Mucosa of stomach (tissue), 1 donor: ENCODE measurements around the gene CTXND1.

Source experiments
- H3K27me3 ChIP-seq: one replicate; pipeline ENCODE4 v1.7.0; 2013; ENCODE audit warnings: mild to moderate bottlenecking, low read length; ENCODE audit not compliant: control insufficient read depth, insufficient read depth
- H3K36me3 ChIP-seq: one replicate; pipeline ENCODE4 v1.7.0; 2013; ENCODE audit warnings: low read length; ENCODE audit not compliant: control insufficient read depth, insufficient read depth
- H3K4me1 ChIP-seq: one replicate; pipeline ENCODE4 v1.7.0; 2013; ENCODE audit warnings: mild to moderate bottlenecking, low read length; ENCODE audit not compliant: control insufficient read depth, insufficient read depth
- H3K4me3 ChIP-seq: one replicate; pipeline ENCODE4 v1.7.0; 2013; ENCODE audit warnings: low read length
- H3K9ac ChIP-seq: one replicate; pipeline ENCODE4 v1.7.0; 2013; ENCODE audit warnings: mild to moderate bottlenecking, low read length, moderate library complexity
- H3K9me3 ChIP-seq: one replicate; pipeline ENCODE4 v1.7.0; 2013; ENCODE audit warnings: mild to moderate bottlenecking, low read length, moderate library complexity; ENCODE audit not compliant: control insufficient read depth
- donor health status: Pancreatic carcinoma.

The CTXND1 gene

DNA sequence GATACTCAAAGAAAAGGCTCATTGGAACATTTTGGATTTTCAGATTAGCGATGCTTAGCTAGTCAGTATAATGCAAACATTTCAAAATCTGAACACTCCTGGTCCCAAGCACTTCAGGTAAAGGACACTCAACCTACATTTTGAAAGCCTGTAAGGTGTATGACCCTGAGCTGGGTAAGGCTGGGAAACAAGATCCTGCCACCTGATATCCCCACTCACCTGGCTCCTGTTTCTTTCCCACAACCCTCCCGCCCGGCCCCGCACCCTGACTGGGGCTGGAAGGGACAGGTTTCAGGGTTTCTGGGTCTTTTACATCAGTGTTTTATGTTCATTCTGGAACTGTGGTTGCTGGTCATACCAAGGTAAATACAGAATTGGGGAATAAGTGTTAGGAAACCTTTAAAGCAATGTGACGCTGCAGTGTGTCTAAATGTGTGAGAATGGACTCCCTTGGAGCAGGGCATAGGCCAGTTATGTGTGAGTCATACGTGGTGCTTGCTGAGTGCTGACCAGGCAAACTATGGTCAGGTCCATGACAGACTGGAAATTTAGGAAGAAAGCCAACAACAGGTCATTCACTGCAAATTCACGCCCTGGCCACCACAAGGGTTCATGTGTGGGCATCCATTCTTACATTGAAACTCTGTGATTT is 22.9 kb downstream of the CTXND1 start:
- Histone ChIP-seq H3K4me3 (no peak overlapping the region), H3K27me3 (no peaks in the 10 kb centered on the region)

DNA sequence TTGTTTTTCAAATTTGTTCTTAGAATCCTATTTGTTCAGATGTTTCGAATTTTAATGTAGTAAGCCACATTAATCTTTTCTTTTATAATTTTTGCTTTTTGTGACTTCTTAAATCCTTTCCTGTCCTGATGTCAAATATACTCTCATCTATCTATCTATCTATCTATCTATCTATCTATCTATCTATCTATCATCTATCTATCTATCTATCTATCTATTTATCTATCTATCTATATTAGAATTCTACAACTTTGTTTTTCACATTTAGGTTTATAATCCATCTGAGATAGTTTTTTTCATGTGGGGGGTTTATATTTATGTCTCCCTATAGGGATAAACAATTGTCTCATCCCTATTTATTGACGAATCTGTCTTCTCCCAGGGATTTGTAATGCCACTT is 32.1 kb downstream of the CTXND1 start:
- no peak overlapping the region for H3K4me3 ChIP-seq
- no peaks in the 10 kb centered on the region for H3K36me3 ChIP-seq
- H3K9ac ChIP-seq: no peak overlapping the region
- no peaks in the 10 kb centered on the region for H3K4me1 ChIP-seq
- H3K9me3 ChIP-seq: no peaks in the 10 kb centered on the region
- no peaks in the 10 kb centered on the region for H3K27me3 ChIP-seq

More for the DNA sequence above, 22.9 kb downstream of the CTXND1 start:
- no peaks in the 10 kb centered on the region for H3K4me1 ChIP-seq
- no peaks in the 10 kb centered on the region for H3K9me3 ChIP-seq
- H3K36me3 ChIP-seq: no peaks in the 10 kb centered on the region
- no peak overlapping the region for H3K9ac ChIP-seq

DNA sequence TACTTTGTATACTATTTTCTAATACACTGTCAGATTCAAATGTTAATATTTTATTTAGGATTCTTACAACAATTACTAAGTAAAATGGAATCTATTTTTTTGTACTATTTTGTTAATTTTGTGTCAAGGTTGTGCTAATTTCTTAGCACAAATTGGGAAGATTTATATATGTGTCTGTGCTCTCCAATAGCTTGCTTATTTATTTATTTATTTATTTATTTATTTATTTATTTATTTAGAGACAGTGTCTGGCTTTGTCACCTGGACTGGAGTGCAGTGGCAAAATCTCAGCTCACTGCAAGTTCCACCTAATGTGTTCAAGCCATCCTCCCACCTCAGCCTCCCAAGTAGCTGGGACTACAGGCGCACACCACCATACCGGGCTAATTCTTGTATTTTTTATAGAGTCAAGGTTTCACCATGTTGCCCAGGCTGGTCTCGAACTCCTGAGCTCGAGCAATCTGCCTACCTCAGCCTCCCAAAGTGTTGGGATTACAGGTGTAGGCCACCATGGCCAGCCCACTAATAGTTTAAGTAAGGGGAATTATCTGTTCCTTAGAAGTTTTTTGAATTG is 34.6 kb downstream of the CTXND1 start:
- no peaks in the 10 kb centered on the region for H3K27me3 ChIP-seq
- H3K36me3 ChIP-seq: no peaks in the 10 kb centered on the region
- H3K4me3 ChIP-seq: no peak overlapping the region
- no peaks in the 10 kb centered on the region for H3K9me3 ChIP-seq
- no peak overlapping the region for H3K9ac ChIP-seq
- no peaks in the 10 kb centered on the region for H3K4me1 ChIP-seq

DNA sequence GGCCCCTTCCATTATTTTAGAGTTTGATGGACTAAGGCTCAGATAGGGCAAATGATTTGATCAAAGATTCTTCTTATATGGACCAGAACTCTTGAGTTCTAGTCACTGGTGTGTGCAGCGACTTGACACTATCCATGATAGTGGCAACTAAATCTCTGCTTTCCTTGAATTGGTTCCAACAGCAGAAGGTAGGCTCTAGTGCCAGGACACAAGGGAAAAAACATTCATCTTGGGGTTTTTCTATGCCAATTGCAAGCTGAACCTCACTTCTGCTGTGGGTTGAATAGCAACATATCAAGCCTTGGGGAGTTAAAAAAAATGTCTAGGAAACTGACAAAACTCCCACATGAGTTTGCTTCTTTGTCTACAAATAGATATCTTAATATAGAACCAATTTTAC is 35.1 kb downstream of the CTXND1 start:
- Histone ChIP-seq H3K9ac (no peak overlapping the region), H3K4me3 (no peak overlapping the region), H3K27me3 (no peaks in the 10 kb centered on the region), H3K4me1 (no peaks in the 10 kb centered on the region), H3K36me3 (no peaks in the 10 kb centered on the region), H3K9me3 (no peaks in the 10 kb centered on the region)

DNA sequence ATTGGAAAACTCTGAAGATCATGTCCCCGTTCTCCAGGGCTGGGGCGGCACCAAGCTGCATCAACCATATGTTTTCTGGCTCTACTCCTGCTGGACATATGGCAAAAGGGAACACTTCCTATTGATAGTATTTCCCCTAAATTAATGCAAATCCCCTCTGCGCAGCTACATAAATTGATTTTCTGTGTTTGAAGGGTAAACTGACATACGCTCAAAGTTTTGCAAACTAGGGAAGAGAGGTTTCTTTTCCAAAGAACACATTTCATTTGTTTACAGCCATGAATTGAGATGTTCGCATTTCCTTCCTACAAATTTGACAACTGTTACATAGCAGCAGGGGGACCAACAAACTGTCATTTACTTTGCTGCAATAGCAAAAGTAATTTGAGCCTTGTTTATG is 35.9 kb downstream of the CTXND1 start:
- no peaks in the 10 kb centered on the region for H3K36me3 ChIP-seq
- no peaks in the 10 kb centered on the region for H3K27me3 ChIP-seq
- H3K4me3 ChIP-seq: no peak overlapping the region
- H3K9me3 ChIP-seq: no peaks in the 10 kb centered on the region
- H3K9ac ChIP-seq: no peak overlapping the region
- no peaks in the 10 kb centered on the region for H3K4me1 ChIP-seq

DNA sequence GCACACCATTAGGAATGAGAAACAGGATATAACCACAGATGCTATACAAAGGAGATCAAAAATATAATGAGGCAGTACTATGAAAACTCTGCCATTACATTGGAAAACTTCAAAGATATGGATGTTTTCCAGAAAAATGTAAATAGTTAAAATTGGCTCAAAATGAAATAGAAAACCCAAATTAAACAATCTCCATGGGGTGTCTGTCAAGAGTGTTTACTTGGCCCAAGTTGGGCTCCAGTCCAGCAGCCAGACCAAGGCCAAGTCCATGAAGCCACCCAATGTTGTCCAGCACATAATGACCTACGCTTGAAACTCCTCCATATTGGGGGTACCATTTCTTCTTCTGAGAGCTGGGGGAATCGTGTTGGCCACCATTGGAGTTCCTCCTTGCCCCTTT is 37.1 kb downstream of the CTXND1 start:
- H3K9me3 ChIP-seq: no peaks in the 10 kb centered on the region
- H3K4me1 ChIP-seq: no peaks in the 10 kb centered on the region
- H3K9ac ChIP-seq: no peak overlapping the region
- no peak overlapping the region for H3K4me3 ChIP-seq
- H3K27me3 ChIP-seq: no peaks in the 10 kb centered on the region
- no peaks in the 10 kb centered on the region for H3K36me3 ChIP-seq

DNA sequence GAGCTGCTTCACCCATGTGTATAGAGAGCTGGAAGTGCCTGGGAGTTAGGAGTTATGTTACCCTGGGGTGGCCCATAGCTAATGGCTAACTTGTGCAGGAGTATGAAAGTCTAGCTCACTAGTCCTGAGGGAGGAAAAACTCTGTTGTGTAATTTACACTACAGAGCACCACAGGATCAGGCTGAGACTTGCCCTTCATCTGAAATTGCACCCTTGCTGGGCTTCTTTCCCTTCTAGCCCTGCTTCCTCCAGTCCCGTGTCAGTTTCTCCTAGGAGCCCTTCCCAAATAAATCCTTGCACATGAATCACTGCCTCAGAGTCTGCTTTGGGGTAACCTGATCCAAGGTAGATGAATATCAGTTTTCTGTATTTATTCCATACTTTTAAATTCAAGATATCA is 40.0 kb downstream of the CTXND1 start:
- Histone ChIP-seq H3K9ac (no peak overlapping the region), H3K4me3 (no peak overlapping the region), H3K27me3 (no peaks in the 10 kb centered on the region), H3K4me1 (no peaks in the 10 kb centered on the region), H3K9me3 (no peaks in the 10 kb centered on the region), H3K36me3 (no peaks in the 10 kb centered on the region)

DNA sequence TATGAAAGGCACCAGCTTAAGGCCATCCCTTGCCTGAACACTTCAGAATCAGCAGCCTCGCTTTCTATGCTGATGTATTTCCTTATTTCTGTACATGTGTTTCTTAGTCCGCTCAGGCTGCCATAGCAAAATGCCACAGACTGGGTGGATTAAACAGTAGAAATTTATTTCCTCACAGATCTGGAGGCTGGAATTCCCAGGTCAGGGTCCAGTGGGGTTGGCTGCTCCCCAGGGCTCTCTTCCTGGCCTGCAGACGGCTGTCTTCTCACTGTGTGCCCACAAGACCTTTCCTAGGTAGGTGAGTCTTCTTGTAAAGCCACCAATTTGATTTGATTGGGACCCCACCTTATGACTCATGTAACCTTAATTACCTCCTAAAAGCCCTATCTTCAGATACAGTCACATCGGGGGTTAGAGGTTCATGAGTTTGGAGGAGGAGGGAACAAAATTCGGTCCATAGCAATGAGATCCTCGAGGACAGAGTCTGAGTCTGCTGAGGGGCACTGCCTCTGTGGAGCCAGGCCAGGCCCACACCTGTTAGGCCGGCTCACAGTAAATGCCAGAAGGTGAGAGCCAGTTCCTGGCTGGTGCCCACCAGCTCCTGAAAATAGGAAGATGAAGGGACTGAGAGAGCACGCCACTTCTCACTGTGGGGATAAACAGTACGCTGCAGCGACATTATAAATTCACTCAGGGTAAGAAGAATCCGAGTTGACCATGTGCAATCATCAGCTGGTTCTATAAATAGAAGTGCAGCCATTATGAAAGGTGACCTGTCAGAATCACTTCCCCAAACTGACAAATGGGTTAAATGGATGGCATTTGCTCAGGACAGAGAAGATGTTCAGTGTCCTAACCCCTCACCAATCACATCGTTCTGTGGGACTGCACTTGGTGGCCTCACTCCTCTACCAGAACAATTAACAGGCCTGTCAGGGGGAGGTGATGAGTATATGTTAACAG is 41.1 kb downstream of the CTXND1 start:
- H3K4me1 ChIP-seq: no peaks in the 10 kb centered on the region
- no peaks in the 10 kb centered on the region for H3K36me3 ChIP-seq
- H3K27me3 ChIP-seq: no peaks in the 10 kb centered on the region
- H3K4me3 ChIP-seq: no peak overlapping the region
- no peaks in the 10 kb centered on the region for H3K9me3 ChIP-seq
- H3K9ac ChIP-seq: no peak overlapping the region

DNA sequence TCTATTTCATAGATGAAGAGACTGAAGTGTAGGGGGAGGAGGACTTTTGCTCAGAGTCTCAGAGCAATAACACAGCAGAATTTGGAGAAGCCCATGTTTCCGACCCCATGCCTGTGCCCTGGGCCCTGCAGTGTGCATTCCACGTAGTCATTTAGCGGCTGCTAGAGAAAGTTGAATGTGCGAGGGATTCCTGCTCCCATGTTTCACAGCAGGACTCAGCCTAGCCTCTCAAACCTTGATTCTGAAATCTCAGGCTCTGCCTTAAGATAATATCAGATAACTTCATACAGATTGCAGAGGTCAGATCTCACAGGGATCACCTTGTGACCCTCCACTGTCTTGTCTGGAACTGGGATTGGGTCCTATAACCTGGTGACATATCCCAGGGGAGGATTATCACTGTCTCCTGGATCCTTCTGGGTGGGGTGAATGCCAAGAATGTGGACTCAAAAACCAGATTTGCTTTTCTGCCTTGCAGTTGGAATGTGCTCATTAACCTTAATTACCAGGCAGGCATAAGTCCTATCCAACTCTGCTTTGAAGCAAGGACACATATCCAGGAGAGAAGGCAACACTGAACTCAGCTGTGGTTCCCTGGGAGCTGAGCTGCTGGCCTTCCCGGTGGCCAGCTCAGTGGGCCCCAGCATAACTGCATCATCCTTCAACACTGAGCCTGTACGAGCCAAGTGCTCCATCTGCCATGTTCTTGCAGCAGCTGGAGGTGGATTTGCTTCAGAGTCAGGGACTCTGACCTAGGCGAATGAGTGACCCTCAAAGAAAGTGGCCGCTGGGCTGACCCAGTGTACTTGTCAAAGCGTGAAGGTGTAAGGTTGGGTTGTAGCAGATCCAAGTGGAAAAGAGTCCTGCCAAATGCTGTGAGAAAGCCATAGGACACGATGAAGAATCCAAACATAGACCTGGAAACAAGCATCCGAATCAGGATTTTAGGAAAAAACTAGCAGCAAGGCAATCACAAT is 43.0 kb downstream of the CTXND1 start:
- no peaks in the 10 kb centered on the region for H3K36me3 ChIP-seq
- no peaks in the 10 kb centered on the region for H3K27me3 ChIP-seq
- no peak overlapping the region for H3K9ac ChIP-seq
- H3K9me3 ChIP-seq: no peaks in the 10 kb centered on the region
- no peaks in the 10 kb centered on the region for H3K4me1 ChIP-seq
- no peak overlapping the region for H3K4me3 ChIP-seq

DNA sequence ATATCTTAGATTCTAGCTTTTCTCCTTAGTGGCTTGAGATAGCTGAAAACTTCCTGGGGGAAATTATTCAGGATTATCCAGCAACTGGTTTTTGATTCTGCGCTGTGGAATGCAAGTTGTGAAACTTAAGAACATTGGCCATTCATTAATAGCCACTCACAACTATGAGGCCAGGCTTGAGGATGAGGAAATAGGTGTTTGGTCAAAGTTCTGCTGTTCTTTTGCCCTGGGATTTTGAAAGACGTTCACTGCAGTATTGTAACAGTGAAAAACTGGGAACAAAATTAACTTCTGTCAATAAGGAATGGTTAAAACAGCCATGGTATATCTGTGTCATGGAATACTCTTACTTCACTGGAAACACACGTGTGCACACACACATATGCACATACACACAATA is 44.1 kb downstream of the CTXND1 start:
- no peak overlapping the region for H3K4me3 ChIP-seq
- H3K9me3 ChIP-seq: no peaks in the 10 kb centered on the region
- no peaks in the 10 kb centered on the region for H3K27me3 ChIP-seq
- H3K36me3 ChIP-seq: no peaks in the 10 kb centered on the region
- H3K9ac ChIP-seq: no peak overlapping the region
- no peaks in the 10 kb centered on the region for H3K4me1 ChIP-seq

DNA sequence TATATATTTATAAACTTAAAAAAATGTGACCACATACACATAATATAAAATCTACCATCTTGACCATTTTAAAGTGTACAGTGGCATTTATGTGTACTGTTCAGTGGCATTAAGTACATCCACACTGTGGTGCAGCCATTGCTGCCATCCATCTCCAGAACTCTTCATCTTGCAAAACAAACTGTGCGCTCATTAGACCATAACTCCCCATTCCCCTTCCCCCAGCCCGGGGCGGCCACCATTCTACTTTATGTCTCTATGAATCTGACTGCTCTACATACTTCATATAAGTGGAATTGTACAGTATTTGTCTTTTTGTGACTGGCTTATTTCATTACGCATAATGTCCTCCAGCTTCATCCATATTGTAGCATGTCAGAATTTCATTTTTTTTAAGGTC is 47.8 kb downstream of the CTXND1 start:
- Histone ChIP-seq H3K9ac (no peak overlapping the region), H3K36me3 (no peaks in the 10 kb centered on the region), H3K27me3 (no peaks in the 10 kb centered on the region), H3K9me3 (no peaks in the 10 kb centered on the region), H3K4me1 (no peaks in the 10 kb centered on the region), H3K4me3 (no peak overlapping the region)
